GM18505 (cell line): ENCODE results near the gene KRTAP12-1.
"Not testable (repeated sequence)": the region's sequence is repeated elsewhere in the genome, so short reads cannot be mapped to it uniquely, and the experiment has no call there.

Source experiments
- ATAC-seq: cut with Tn5 transposase; IDR thresholded peaks from one replicate; pipeline ENCODE4 v1.9.1; 2021; ENCODE audit not compliant: unreplicated experiment
- POLR2A ChIP-seq: IDR thresholded peaks from 4 replicates; pipeline ENCODE4 v1.6.1; 2011; ENCODE audit warnings: borderline replicate concordance; ENCODE audit not compliant: insufficient read depth, insufficient read length; ENCODE audit errors: extremely low read depth

KRTAP12-1 gene

DNA sequence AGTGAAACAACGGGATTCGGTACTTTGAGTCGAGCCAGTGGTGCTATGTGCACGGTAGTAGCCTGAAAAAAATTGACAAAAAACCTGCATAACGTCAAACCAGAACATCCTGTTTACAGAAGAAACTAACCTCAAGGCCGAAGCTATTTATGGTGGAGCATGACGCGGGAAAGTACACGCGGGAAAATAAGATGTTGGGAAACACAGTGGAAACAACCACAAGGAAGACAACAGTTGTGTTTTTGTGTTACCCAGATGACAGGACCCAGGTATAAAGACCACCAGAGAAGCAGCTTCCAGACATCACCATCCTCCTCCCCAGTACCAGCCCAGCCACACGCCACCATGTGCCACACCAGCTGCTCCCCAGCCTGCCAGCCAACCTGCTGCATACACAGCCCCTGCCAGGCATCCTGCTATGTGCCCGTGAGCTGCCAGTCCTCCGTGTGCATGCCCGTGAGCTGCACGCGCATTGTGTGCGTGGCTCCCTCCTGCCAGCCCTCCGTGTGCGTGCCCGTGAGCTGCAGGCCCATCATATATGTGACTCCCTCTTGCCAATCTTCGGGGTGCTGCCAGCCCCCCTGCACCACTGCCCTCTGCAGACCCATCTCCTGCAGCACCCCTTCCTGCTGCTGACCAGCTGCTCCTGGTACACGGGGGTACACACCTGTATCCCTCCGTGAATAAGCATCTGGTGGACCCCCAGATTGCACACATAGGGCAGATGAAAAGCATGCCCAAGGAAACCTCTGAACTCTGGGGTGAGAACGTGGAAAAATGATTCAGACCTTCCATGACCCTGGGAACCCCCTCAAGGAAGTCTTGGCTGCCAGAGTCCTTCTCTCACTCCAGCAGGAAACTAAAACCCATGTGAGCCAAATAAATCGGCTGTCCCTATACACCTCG lies 24.1 kb downstream of the KRTAP12-1 start, which contains the start of gene KRTAP12-3:
TSS of gene KRTAP12-3 (plus strand) at position 298 of the 906 bp plus-strand sequence. CDS start at position 346, 48 bp downstream.
- no peak for ATAC-seq
- TF ChIP-seq POLR2A = no peak

DNA sequence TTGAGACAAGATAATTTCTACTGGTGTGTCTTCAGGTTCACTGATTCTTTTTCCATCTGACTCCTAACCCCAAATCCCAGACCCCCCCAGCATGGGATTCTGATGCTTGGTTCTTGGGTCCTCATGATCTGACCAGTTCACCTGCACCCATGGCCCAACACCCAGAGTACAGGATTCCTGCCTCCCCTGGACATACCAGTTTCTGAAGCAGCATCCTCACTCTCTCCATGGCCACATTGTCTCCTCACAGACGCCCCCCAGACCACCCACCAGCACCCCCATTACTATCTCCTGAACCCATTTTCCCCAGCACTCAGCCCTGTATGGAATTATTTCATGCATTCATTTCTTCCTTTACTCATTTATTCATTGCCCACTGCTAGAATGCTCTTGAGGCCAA lies 25.1 kb downstream of the KRTAP12-1 start:
- TF ChIP-seq POLR2A = no peak
- ATAC-seq = no peak

DNA sequence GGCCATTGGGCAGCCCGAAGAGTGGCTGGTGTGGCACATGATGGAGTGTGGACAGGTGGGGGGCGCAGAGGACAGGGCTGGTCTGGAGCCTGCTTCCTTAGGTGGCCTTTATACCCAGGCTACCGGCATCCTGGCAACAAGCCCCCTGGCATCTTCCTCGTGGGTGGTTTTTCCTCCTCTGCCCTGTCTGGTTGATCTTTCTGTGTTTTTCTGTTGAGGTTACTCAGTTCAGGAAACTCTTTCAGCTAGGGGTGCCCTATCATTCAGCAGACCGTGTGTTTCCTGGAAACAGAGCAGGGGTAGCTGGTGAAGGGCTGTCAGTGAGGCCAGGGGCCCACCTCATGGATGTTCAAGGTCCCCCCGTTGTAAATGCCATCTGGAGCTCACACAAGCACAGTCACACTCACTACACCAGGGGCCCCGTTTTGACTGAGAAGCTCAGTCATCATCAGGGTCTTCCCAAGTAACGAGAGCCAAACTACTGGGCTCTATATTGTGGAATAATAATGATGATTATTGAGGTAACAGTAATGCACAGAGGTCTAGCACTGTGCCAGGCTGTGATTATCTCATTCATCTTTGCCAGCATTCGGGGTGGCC lies 27.3 kb downstream of the KRTAP12-1 start, which contains the start of gene KRTAP12-4:
TSS of gene KRTAP12-4 (minus strand) at position 84 of the 600 bp plus-strand sequence. CDS start at position 39, 45 bp downstream.
- no peak for TF ChIP-seq POLR2A
- ATAC-seq = no peak

DNA sequence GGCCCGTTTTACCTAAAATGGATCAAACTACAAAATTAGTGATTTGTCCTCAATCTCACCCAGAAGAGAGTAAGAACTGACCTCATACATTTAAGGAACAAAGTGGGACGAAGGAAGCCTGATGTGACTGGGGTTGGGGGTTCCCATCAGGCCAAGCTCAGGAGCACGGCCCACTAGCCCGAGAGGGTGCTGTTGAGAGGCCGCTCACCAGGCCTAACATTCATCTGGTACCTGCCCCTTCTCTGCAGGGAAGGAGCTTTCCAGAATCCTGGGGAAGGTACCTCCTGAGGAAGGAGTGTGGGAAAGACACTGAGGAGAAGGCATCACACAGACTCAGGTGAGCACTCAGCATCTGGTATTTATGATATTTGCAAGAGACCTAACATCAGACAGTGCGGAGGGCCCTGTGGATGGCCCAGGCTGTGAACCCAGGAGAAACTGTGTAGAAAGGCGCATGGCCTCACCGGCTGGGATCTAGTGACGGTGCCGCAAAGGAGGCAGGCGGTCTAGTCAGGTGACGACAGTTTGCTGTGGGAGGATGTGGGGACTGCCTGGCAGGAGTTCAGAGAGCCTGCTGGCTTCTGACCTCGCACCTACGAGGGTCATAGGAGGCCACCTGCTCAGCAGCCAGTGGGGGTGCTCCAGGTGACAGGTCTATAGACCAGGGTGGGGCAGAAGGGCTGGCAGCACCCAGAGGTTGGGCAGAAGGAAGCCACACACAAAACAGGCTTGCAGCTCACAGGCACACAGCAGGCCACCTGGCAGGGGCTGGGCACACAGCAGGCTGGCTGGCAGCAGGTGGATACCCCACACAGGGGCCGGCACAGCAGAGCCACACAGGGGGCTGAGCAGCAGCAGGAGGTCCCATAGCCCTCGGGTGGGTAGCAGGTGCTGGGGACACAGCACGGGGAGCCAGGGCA lies 28.0 kb downstream of the KRTAP12-1 start:
- ATAC-seq = no peak
- TF ChIP-seq POLR2A = no peak

DNA sequence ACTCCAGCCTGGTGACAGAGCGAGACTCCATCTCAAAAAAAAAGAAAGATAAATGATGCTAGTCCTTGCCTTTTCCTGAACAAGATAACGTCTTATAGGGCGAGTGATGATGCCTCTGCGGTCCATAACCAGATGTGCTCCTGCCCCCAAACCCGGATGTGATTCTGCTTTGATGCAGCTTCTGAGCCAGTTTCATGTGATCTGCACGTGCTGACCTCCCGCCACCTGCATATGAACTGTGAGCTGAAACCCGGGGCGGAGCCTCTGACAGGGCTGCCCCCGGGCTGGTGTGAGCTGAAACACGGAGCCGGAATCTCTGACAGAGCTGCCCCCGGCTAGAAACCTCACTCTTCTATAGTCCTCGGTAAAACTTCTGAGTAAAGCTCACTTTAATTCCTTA lies 28.8 kb downstream of the KRTAP12-1 start:
- ATAC-seq = no peak

DNA sequence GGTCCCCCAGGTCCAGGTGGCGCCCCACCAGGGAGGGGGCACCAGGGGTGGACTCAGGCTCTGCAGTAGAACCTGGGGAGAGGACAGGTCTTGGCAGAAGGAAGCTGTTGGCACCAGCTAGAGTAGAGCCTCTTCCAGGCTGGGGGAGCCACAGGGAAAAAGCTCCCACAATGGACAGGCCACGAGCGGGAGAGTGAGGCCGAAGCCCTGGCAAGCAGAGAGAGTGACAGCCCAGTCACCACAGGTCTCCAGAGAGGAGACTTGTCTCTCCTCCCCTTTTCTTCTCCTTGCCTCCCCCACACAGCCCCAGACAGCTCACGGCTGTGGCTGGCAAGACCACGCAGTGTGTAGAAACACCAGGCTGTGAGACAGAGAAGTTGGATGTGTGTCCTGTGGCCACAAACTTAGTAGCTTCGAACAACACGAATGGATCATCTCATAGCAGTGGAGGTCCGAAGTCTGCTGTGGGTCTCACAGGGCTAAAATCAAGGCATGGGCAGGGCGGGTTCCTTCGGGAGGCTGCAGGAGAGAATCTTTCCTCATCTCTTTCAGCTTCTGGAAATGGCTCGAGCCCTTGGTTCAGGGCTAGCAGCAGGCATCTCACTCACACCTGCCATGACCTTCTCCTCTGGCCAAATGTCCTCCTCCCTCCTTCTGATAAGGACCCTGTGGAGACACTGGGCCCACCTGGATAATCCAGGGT lies 30.8 kb downstream of the KRTAP12-1 start:
- no peak for ATAC-seq
- no peak for TF ChIP-seq POLR2A

More for the DNA sequence above, 28.8 kb downstream of the KRTAP12-1 start:
- TF ChIP-seq POLR2A = no peak

DNA sequence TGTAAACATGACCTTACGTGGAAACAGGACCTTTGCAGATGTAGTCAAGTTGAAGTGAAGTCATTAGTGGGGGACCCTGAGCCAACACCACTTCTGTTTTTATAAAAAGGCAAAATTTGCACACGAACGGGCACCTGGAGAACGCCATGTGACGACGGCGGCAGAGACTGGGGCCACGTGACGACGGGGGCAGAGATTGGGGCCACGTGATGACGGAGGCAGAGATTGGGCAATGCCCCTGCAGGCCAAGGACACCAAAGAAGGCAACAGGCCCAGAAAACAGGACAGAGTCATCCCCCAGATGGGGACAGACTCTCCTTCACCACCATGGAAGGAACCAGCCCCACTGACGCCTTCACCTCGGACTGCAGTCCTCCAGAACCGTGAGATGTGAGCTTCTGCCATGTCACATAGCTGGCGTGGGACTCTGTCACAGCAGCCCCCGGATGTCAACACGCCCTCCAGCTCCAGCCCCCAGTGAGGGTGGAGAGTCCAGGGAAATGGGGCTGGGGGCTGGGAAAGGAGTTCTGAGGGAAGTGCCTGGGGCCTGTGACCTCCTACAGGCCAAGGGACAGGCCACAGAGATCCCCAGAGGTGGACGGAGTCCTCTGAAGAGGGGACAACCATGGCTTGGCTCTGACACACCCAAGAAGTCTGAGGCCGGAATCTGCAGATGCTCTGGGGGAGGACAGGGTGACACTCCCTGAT lies 31.5 kb downstream of the KRTAP12-1 start:
- ATAC-seq = no peak
- TF ChIP-seq POLR2A = no peak

GRCh38 chr21:44649521-44650100 lies 32.4 kb downstream of the KRTAP12-1 start:
- ATAC-seq = no peak
- TF ChIP-seq POLR2A = no peak

- TF ChIP-seq POLR2A = no peak
- no peak for ATAC-seq
Observed at GRCh38 chr21:44648557-44649311, 33.2 kb downstream of the KRTAP12-1 start.

DNA sequence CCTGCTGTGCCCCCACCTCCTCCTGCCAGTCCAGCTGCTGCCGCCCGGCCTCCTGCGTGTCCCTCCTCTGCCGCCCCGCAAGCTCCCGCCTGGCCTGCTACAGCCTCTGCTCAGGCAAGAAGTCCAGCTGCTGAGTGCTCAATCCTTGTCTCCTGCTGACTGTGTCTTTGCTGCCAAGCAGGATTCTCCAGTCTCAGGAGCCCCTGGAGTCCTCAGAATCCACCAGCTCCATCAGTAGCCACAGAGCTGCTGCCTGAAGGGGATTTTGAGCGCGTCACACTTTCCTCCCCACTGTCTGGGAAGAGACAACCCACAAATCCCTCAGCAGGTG lies 34.8 kb downstream of the KRTAP12-1 start:
- no peak for ATAC-seq
- no peak for TF ChIP-seq POLR2A

DNA sequence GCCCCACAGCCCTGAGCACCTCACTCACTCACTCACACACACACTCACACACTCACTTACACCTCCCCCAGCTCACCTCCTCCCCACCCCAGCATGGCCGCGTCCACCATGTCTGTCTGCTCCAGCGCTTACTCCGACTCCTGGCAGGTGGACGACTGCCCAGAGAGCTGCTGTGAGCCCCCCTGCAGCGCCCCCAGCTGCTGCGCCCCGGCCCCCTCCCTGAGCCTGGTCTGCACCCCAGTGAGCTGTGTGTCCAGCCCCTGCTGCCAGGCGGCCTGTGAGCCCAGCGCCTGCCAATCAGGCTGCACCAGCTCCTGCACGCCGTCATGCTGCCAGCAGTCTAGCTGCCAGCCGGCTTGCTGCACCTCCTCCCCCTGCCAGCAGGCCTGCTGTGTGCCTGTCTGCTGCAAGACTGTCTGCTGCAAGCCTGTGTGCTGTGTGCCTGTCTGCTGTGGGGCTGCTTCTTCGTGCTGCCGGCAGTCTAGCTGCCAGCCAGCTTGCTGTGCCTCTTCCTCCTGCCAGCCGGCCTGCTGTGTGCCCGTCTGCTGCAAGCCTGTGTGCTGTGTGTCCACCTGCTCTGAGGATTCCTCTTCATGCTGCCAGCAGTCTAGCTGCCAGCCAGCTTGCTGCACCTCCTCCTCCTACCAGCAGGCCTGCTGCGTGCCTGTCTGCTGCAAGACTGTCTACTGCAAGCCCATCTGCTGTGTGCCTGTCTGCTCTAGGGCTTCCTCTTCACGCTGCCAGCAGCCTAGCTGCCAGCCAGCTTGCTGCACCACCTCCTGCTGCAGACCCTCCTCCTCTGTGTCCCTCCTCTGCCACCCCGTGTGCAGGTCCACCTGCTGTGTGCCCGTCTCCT lies 35.4 kb downstream of the KRTAP12-1 start, which contains the start of gene KRTAP10-11:
TSS of gene KRTAP10-11 (plus strand) at position 49 of the 856 bp plus-strand sequence. CDS start at position 94, 45 bp downstream.
- not testable (repeated sequence) for ATAC-seq

DNA sequence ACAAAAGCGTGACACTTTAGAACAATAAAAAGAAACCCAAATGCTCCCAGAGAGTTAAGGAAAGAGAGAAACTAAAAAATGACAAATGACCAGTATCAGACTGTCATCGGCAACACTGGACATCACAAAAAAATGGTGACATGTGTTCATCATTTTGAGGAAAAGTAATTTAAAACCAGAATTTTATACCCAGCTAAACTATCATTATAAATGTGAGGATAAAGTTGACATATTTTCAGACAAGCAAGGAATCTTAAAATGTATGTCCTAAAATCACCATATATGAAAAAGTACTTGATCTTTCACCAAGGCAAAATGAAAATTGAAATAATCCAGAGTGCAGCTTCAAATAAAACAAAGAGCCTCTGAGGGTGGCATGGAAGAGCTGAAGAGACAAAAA lies 37.1 kb downstream of the KRTAP12-1 start:
- no peak for TF ChIP-seq POLR2A
- no peak for ATAC-seq
